T-helper 2 cell treated with Interferon-gamma antibody and Interleukin-4, amounts not matched to agents 5 μg/mL and 100 μg/mL, for 36 hours (primary cell): ENCODE measurements around the gene POLR3B.

Experiments
- DNase-seq: peaks from one replicate; pipeline ENCODE4 v3.0.0; 2021; ENCODE audit warnings: low spot score
- H3K27ac Mint-ChIP-seq: one replicate; pipeline ENCODE4 v1.8.0; 2021; ENCODE audit warnings: mild to moderate bottlenecking, mixed read lengths
- H3K27me3 Mint-ChIP-seq: one replicate; pipeline ENCODE4 v1.8.0; 2021; ENCODE audit warnings: low read depth, mixed read lengths
- H3K36me3 Mint-ChIP-seq: one replicate; pipeline ENCODE4 v1.8.0; 2021; ENCODE audit warnings: low read depth, mixed read lengths
- H3K4me1 Mint-ChIP-seq: one replicate; pipeline ENCODE4 v1.8.0; 2021; ENCODE audit warnings: low read depth, mixed read lengths
- H3K4me3 Mint-ChIP-seq: one replicate; pipeline ENCODE4 v1.8.0; 2022; ENCODE audit warnings: mild to moderate bottlenecking, moderate library complexity, mixed read lengths
- H3K9me3 Mint-ChIP-seq: one replicate; pipeline ENCODE4 v1.8.0; 2021; ENCODE audit warnings: mixed read lengths

Gene POLR3B

GRCh38 chr12:106412563-106412962 is 55.0 kb downstream of the POLR3B start:
- DNase-seq: no peak
- H3K36me3 Mint-ChIP-seq: peaks cover 19% of the 10 kb centered on the region
- no peak overlapping the region for H3K4me3 Mint-ChIP-seq
- H3K4me1 Mint-ChIP-seq: peaks cover 5% of the 10 kb centered on the region
- H3K9me3 Mint-ChIP-seq: no peaks in the 10 kb centered on the region
- H3K27ac Mint-ChIP-seq: no peak overlapping the region
- no peaks in the 10 kb centered on the region for H3K27me3 Mint-ChIP-seq

- Mint-ChIP-seq H3K4me3 (no peak overlapping the region), H3K4me1 (peaks cover under 1% of the 10 kb centered on the region), H3K27ac (no peak overlapping the region), H3K9me3 (no peaks in the 10 kb centered on the region), H3K36me3 (peaks cover 16% of the 10 kb centered on the region), H3K27me3 (no peaks in the 10 kb centered on the region)
- no peak for DNase-seq
Measured at GRCh38 chr12:106415134-106415533, 57.6 kb downstream of the POLR3B start.

- H3K27me3 Mint-ChIP-seq: no peaks in the 10 kb centered on the region
- H3K36me3 Mint-ChIP-seq: peaks cover 16% of the 10 kb centered on the region
- no peak for DNase-seq
- H3K27ac Mint-ChIP-seq: no peak overlapping the region
- H3K9me3 Mint-ChIP-seq: no peaks in the 10 kb centered on the region
- H3K4me1 Mint-ChIP-seq: no peaks in the 10 kb centered on the region
- H3K4me3 Mint-ChIP-seq: no peak overlapping the region
Measured at GRCh38 chr12:106416273-106416672, 58.7 kb downstream of the POLR3B start.

GRCh38 chr12:106417926-106418910 is 60.7 kb downstream of the POLR3B start:
- Mint-ChIP-seq H3K4me3 (no peak overlapping the region), H3K27ac (no peak overlapping the region), H3K4me1 (no peaks in the 10 kb centered on the region), H3K36me3 (peaks cover 16% of the 10 kb centered on the region), H3K27me3 (no peaks in the 10 kb centered on the region), H3K9me3 (no peaks in the 10 kb centered on the region)
- no peak for DNase-seq

GRCh38 chr12:106418970-106419369 is 61.4 kb downstream of the POLR3B start:
- no peak overlapping the region for H3K4me3 Mint-ChIP-seq
- peaks cover 11% of the 10 kb centered on the region for H3K36me3 Mint-ChIP-seq
- H3K27me3 Mint-ChIP-seq: no peaks in the 10 kb centered on the region
- no peaks in the 10 kb centered on the region for H3K9me3 Mint-ChIP-seq
- DNase-seq: no peak
- no peaks in the 10 kb centered on the region for H3K4me1 Mint-ChIP-seq
- no peak overlapping the region for H3K27ac Mint-ChIP-seq

GRCh38 chr12:106423291-106423690 is 65.7 kb downstream of the POLR3B start:
- Mint-ChIP-seq H3K9me3 (no peaks in the 10 kb centered on the region), H3K36me3 (peaks cover 2% of the 10 kb centered on the region)
- no peak for DNase-seq

GRCh38 chr12:106425061-106425702 is 67.6 kb downstream of the POLR3B start:
- Mint-ChIP-seq H3K36me3 (peaks cover 2% of the 10 kb centered on the region), H3K27me3 (no peaks in the 10 kb centered on the region), H3K4me3 (no peak overlapping the region), H3K27ac (no peak overlapping the region), H3K9me3 (no peaks in the 10 kb centered on the region), H3K4me1 (no peaks in the 10 kb centered on the region)
- DNase-seq: no peak

More at GRCh38 chr12:106423291-106423690, 65.7 kb downstream of the POLR3B start:
- no peak overlapping the region for H3K4me3 Mint-ChIP-seq
- H3K27me3 Mint-ChIP-seq: no peaks in the 10 kb centered on the region
- H3K27ac Mint-ChIP-seq: no peak overlapping the region
- H3K4me1 Mint-ChIP-seq: no peaks in the 10 kb centered on the region

GRCh38 chr12:106427917-106428316 is 70.4 kb downstream of the POLR3B start:
- Mint-ChIP-seq H3K9me3 (no peaks in the 10 kb centered on the region), H3K27ac (no peak overlapping the region), H3K27me3 (no peaks in the 10 kb centered on the region), H3K36me3 (peaks cover 2% of the 10 kb centered on the region), H3K4me1 (no peaks in the 10 kb centered on the region), H3K4me3 (no peak overlapping the region)
- DNase-seq: no peak

GRCh38 chr12:106428384-106428783 is 70.8 kb downstream of the POLR3B start:
- Mint-ChIP-seq H3K27ac (no peak overlapping the region), H3K4me1 (no peaks in the 10 kb centered on the region), H3K36me3 (peaks cover 2% of the 10 kb centered on the region), H3K9me3 (no peaks in the 10 kb centered on the region), H3K27me3 (no peaks in the 10 kb centered on the region), H3K4me3 (no peak overlapping the region)
- DNase-seq: no peak

GRCh38 chr12:106429043-106429552 is 71.5 kb downstream of the POLR3B start:
- H3K27me3 Mint-ChIP-seq: no peaks in the 10 kb centered on the region
- H3K36me3 Mint-ChIP-seq: peaks cover 2% of the 10 kb centered on the region
- H3K27ac Mint-ChIP-seq: no peak overlapping the region
- H3K4me3 Mint-ChIP-seq: no peak overlapping the region
- no peaks in the 10 kb centered on the region for H3K9me3 Mint-ChIP-seq
- DNase-seq: no peak
- H3K4me1 Mint-ChIP-seq: no peaks in the 10 kb centered on the region

GRCh38 chr12:106429636-106430035 is 72.1 kb downstream of the POLR3B start:
- Mint-ChIP-seq H3K4me1 (no peaks in the 10 kb centered on the region), H3K36me3 (peaks cover 2% of the 10 kb centered on the region), H3K27me3 (no peaks in the 10 kb centered on the region), H3K27ac (no peak overlapping the region), H3K4me3 (no peak overlapping the region), H3K9me3 (no peaks in the 10 kb centered on the region)
- DNase-seq: no peak

- no peaks in the 10 kb centered on the region for H3K4me1 Mint-ChIP-seq
- H3K4me3 Mint-ChIP-seq: no peak overlapping the region
- no peak overlapping the region for H3K27ac Mint-ChIP-seq
- H3K9me3 Mint-ChIP-seq: no peaks in the 10 kb centered on the region
- DNase-seq: no peak
- no peaks in the 10 kb centered on the region for H3K27me3 Mint-ChIP-seq
- H3K36me3 Mint-ChIP-seq: peaks cover 3% of the 10 kb centered on the region
Measured at GRCh38 chr12:106431839-106432411, 74.4 kb downstream of the POLR3B start.

- H3K4me1 Mint-ChIP-seq: no peaks in the 10 kb centered on the region
Measured at GRCh38 chr12:106433055-106433454, 75.5 kb downstream of the POLR3B start.

GRCh38 chr12:106434526-106434925 is 77.0 kb downstream of the POLR3B start:
- peaks cover 5% of the 10 kb centered on the region for H3K36me3 Mint-ChIP-seq

More at GRCh38 chr12:106433055-106433454, 75.5 kb downstream of the POLR3B start:
- H3K27me3 Mint-ChIP-seq: no peaks in the 10 kb centered on the region
- H3K36me3 Mint-ChIP-seq: peaks cover 5% of the 10 kb centered on the region
- H3K9me3 Mint-ChIP-seq: no peaks in the 10 kb centered on the region
- H3K4me3 Mint-ChIP-seq: no peak overlapping the region
- no peak overlapping the region for H3K27ac Mint-ChIP-seq
- no peak for DNase-seq

More at GRCh38 chr12:106434526-106434925, 77.0 kb downstream of the POLR3B start:
- no peak overlapping the region for H3K27ac Mint-ChIP-seq
- H3K27me3 Mint-ChIP-seq: no peaks in the 10 kb centered on the region
- H3K4me1 Mint-ChIP-seq: no peaks in the 10 kb centered on the region
- no peak overlapping the region for H3K4me3 Mint-ChIP-seq
- no peaks in the 10 kb centered on the region for H3K9me3 Mint-ChIP-seq
- no peak for DNase-seq
